T-helper 1 cell treated with Interleukin-12 subunit alpha and Interleukin-12 subunit beta and Interleukin-4 antibody, amounts not matched to agents 30 μg/mL and 1 μg/mL, for 36 hours (primary cell): ENCODE data around the gene SLC35E2B.

Experiments
- H3K27ac Mint-ChIP-seq: one replicate; pipeline ENCODE4 v1.8.0; 2021; ENCODE audit warnings: mild to moderate bottlenecking, mixed read lengths
- H3K27me3 Mint-ChIP-seq: one replicate; pipeline ENCODE4 v1.8.0; 2021; ENCODE audit warnings: low read depth, mixed read lengths
- H3K36me3 Mint-ChIP-seq: one replicate; pipeline ENCODE4 v1.8.0; 2021; ENCODE audit warnings: low read depth, mixed read lengths
- H3K4me1 Mint-ChIP-seq: one replicate; pipeline ENCODE4 v1.8.0; 2021; ENCODE audit warnings: low read depth, mixed read lengths
- H3K4me3 Mint-ChIP-seq: one replicate; pipeline ENCODE4 v1.8.0; 2021; ENCODE audit warnings: mild to moderate bottlenecking, moderate library complexity, mixed read lengths
- H3K9me3 Mint-ChIP-seq: one replicate; pipeline ENCODE4 v1.8.0; 2021; ENCODE audit warnings: mixed read lengths

SLC35E2B gene

GRCh38 chr1:1628754-1629429, 63.7 kb downstream of the SLC35E2B start:
- no peak overlapping the region for H3K4me3 Mint-ChIP-seq
- H3K27me3 Mint-ChIP-seq: peaks cover 8% of the 10 kb centered on the region
- no peak overlapping the region for H3K27ac Mint-ChIP-seq
- peaks cover 2% of the 10 kb centered on the region for H3K36me3 Mint-ChIP-seq
- peaks cover 2% of the 10 kb centered on the region for H3K4me1 Mint-ChIP-seq
- no peaks in the 10 kb centered on the region for H3K9me3 Mint-ChIP-seq

- peaks cover 8% of the 10 kb centered on the region for H3K27me3 Mint-ChIP-seq
- H3K36me3 Mint-ChIP-seq: peaks cover 2% of the 10 kb centered on the region
- H3K4me1 Mint-ChIP-seq: peaks cover 2% of the 10 kb centered on the region
- H3K27ac Mint-ChIP-seq: no peak overlapping the region
- H3K9me3 Mint-ChIP-seq: no peaks in the 10 kb centered on the region
- no peak overlapping the region for H3K4me3 Mint-ChIP-seq
Measured at GRCh38 chr1:1627829-1628753, 64.5 kb downstream of the SLC35E2B start.

GRCh38 chr1:1627261-1627828, 65.2 kb downstream of the SLC35E2B start:
- H3K36me3 Mint-ChIP-seq: peaks cover 2% of the 10 kb centered on the region
- peaks cover 2% of the 10 kb centered on the region for H3K4me1 Mint-ChIP-seq
- H3K27me3 Mint-ChIP-seq: peaks cover 8% of the 10 kb centered on the region
- no peak overlapping the region for H3K4me3 Mint-ChIP-seq
- H3K9me3 Mint-ChIP-seq: no peaks in the 10 kb centered on the region
- H3K27ac Mint-ChIP-seq: no peak overlapping the region

- H3K27ac Mint-ChIP-seq: no peak overlapping the region
- no peak overlapping the region for H3K4me3 Mint-ChIP-seq
- no peaks in the 10 kb centered on the region for H3K9me3 Mint-ChIP-seq
- H3K4me1 Mint-ChIP-seq: peaks cover 2% of the 10 kb centered on the region
- peaks cover 5% of the 10 kb centered on the region for H3K27me3 Mint-ChIP-seq
- peaks cover 2% of the 10 kb centered on the region for H3K36me3 Mint-ChIP-seq
Measured at GRCh38 chr1:1626207-1627141, 66.1 kb downstream of the SLC35E2B start.

- H3K27ac Mint-ChIP-seq: no peak overlapping the region
- no peak overlapping the region for H3K4me3 Mint-ChIP-seq
- peaks cover 2% of the 10 kb centered on the region for H3K36me3 Mint-ChIP-seq
- H3K4me1 Mint-ChIP-seq: peaks cover 2% of the 10 kb centered on the region
- H3K27me3 Mint-ChIP-seq: peaks cover 4% of the 10 kb centered on the region
- no peaks in the 10 kb centered on the region for H3K9me3 Mint-ChIP-seq
Measured at GRCh38 chr1:1625824-1626206, 66.8 kb downstream of the SLC35E2B start.

- Mint-ChIP-seq H3K27me3 (peaks cover 3% of the 10 kb centered on the region), H3K9me3 (no peaks in the 10 kb centered on the region), H3K27ac (no peak overlapping the region), H3K4me1 (peaks cover 2% of the 10 kb centered on the region), H3K36me3 (peaks cover 2% of the 10 kb centered on the region), H3K4me3 (no peak overlapping the region)
Measured at GRCh38 chr1:1625404-1625775, 67.2 kb downstream of the SLC35E2B start.

GRCh38 chr1:1624443-1625403, 67.9 kb downstream of the SLC35E2B start:
- Mint-ChIP-seq H3K9me3 (no peaks in the 10 kb centered on the region), H3K27ac (no peak overlapping the region), H3K36me3 (no peaks in the 10 kb centered on the region), H3K27me3 (no peaks in the 10 kb centered on the region), H3K4me1 (no peaks in the 10 kb centered on the region), H3K4me3 (no peak overlapping the region)

- H3K27me3 Mint-ChIP-seq: no peaks in the 10 kb centered on the region
Measured at GRCh38 chr1:1623631-1624442, 68.8 kb downstream of the SLC35E2B start.

GRCh38 chr1:1623181-1623630, 69.4 kb downstream of the SLC35E2B start:
- H3K9me3 Mint-ChIP-seq: no peaks in the 10 kb centered on the region
- no peaks in the 10 kb centered on the region for H3K36me3 Mint-ChIP-seq
- H3K27ac Mint-ChIP-seq: no peak overlapping the region
- H3K4me1 Mint-ChIP-seq: no peaks in the 10 kb centered on the region
- H3K27me3 Mint-ChIP-seq: no peaks in the 10 kb centered on the region
- no peak overlapping the region for H3K4me3 Mint-ChIP-seq

More at GRCh38 chr1:1623631-1624442, 68.8 kb downstream of the SLC35E2B start:
- H3K9me3 Mint-ChIP-seq: no peaks in the 10 kb centered on the region
- no peaks in the 10 kb centered on the region for H3K4me1 Mint-ChIP-seq
- H3K4me3 Mint-ChIP-seq: no peak overlapping the region
- H3K36me3 Mint-ChIP-seq: no peaks in the 10 kb centered on the region
- H3K27ac Mint-ChIP-seq: no peak overlapping the region

- Mint-ChIP-seq H3K4me3 (no peak overlapping the region), H3K27me3 (no peaks in the 10 kb centered on the region), H3K36me3 (peaks cover under 1% of the 10 kb centered on the region), H3K9me3 (no peaks in the 10 kb centered on the region), H3K27ac (no peak overlapping the region), H3K4me1 (peaks cover under 1% of the 10 kb centered on the region)
Measured at GRCh38 chr1:1622788-1623094, 69.9 kb downstream of the SLC35E2B start.

GRCh38 chr1:1622010-1622787, 70.4 kb downstream of the SLC35E2B start:
- Mint-ChIP-seq H3K36me3 (peaks cover 3% of the 10 kb centered on the region), H3K4me1 (peaks cover 2% of the 10 kb centered on the region), H3K4me3 (no peak overlapping the region), H3K9me3 (no peaks in the 10 kb centered on the region), H3K27ac (no peak overlapping the region), H3K27me3 (no peaks in the 10 kb centered on the region)
